CD4-positive, alpha-beta T cell treated with Interferon gamma for 1 hour (primary cell): ENCODE results near the gene ARHGEF2.

ENCODE experiments used
- DNase-seq: peaks from one replicate; pipeline ENCODE4 v3.0.0-alpha.2; 2020

Gene ARHGEF2

GRCh38 chr1:155910621-155911121 lies 67.7 kb downstream of the ARHGEF2 start:
- DNase-seq, result peak; percentile 23

- DNase-seq, result peak; percentile 43
Measured at GRCh38 chr1:155909894-155910293, 68.5 kb downstream of the ARHGEF2 start.

- no peak for DNase-seq
Measured at GRCh38 chr1:155904261-155904660, 74.1 kb downstream of the ARHGEF2 start.

- DNase-seq, result no peak
Measured at GRCh38 chr1:155900161-155900560, 78.2 kb downstream of the ARHGEF2 start.

- DNase-seq, result no peak
Measured at GRCh38 chr1:155899683-155900082, 78.7 kb downstream of the ARHGEF2 start.

- no peak for DNase-seq
Measured at GRCh38 chr1:155898888-155899287, 79.5 kb downstream of the ARHGEF2 start.

- no peak for DNase-seq
Measured at GRCh38 chr1:155897746-155898145, 80.6 kb downstream of the ARHGEF2 start.
